GM19463 (cell line): ENCODE data around the gene COBL.

ENCODE experiments used
- ATAC-seq: cut with Tn5 transposase; IDR thresholded peaks from one replicate; pipeline ENCODE4 v1.9.1; 2021; ENCODE audit warnings: mild to moderate bottlenecking, moderate library complexity; ENCODE audit not compliant: unreplicated experiment

Gene COBL

GRCh38 chr7:51152706-51153200, 163.9 kb downstream of the COBL start:
- ATAC-seq: no peak

GRCh38 chr7:51151455-51151854, 165.2 kb downstream of the COBL start:
- no peak for ATAC-seq

GRCh38 chr7:51150193-51150592, 166.4 kb downstream of the COBL start:
- no peak for ATAC-seq

- no peak for ATAC-seq
Measured at GRCh38 chr7:51148216-51148615, 168.4 kb downstream of the COBL start.

GRCh38 chr7:51146816-51147586, 169.6 kb downstream of the COBL start:
- ATAC-seq: no peak

GRCh38 chr7:51144178-51144577, 172.4 kb downstream of the COBL start:
- ATAC-seq: no peak

- ATAC-seq: no peak
Measured at GRCh38 chr7:51142741-51143385, 173.7 kb downstream of the COBL start.

GRCh38 chr7:51141451-51142003, 175.1 kb downstream of the COBL start:
- ATAC-seq: no peak

GRCh38 chr7:51140199-51141164, 176.1 kb downstream of the COBL start:
- ATAC-seq: no peak

- ATAC-seq: no peak
Measured at GRCh38 chr7:51139796-51140195, 176.8 kb downstream of the COBL start.

GRCh38 chr7:51138123-51139085, 178.2 kb downstream of the COBL start:
- ATAC-seq: no peak

- no peak for ATAC-seq
Measured at GRCh38 chr7:51135576-51135975, 181.0 kb downstream of the COBL start.

GRCh38 chr7:51134013-51134441, 182.6 kb downstream of the COBL start:
- no peak for ATAC-seq

- no peak for ATAC-seq
Measured at GRCh38 chr7:51132661-51133060, 183.9 kb downstream of the COBL start.

GRCh38 chr7:51129527-51130472, 186.8 kb downstream of the COBL start:
- no peak for ATAC-seq

- ATAC-seq: no peak
Measured at GRCh38 chr7:51128545-51129435, 187.8 kb downstream of the COBL start.

GRCh38 chr7:51127618-51127904, 189.0 kb downstream of the COBL start:
- ATAC-seq: no peak
